ENCODE measurements around the gene PTPRM. TPM values are rescaled to one million over a fixed set of nuclear protein-coding genes. Genes with fewer than 3 reads are reported as not detected.

PTPRM gene
- total RNA-seq, 1 experiment from 2014 or later: 32.0 TPM

- no peak for DNase-seq (ENCODE audit: low read depth)
Measured at GRCh38 chr18:8001711-8002301, 434.7 kb downstream of the PTPRM start.

GRCh38 chr18:8003878-8004675 lies 437.0 kb downstream of the PTPRM start:
- DNase-seq (ENCODE audit: low read depth): no peak

- no peak for DNase-seq (ENCODE audit: low read depth)
Measured at GRCh38 chr18:8004792-8005191, 437.7 kb downstream of the PTPRM start.

GRCh38 chr18:8005870-8006569 lies 438.9 kb downstream of the PTPRM start:
- DNase-seq (ENCODE audit: low read depth): no peak

- no peak for DNase-seq (ENCODE audit: low read depth)
Measured at GRCh38 chr18:8006979-8007378, 439.9 kb downstream of the PTPRM start.

- DNase-seq (ENCODE audit: low read depth): no peak
Measured at GRCh38 chr18:8008033-8008432, 440.9 kb downstream of the PTPRM start.

GRCh38 chr18:8011361-8011760 lies 444.2 kb downstream of the PTPRM start:
- no peak for DNase-seq (ENCODE audit: low read depth)

GRCh38 chr18:8011906-8012305 lies 444.8 kb downstream of the PTPRM start:
- DNase-seq (ENCODE audit: low read depth): no peak

- no peak for DNase-seq (ENCODE audit: low read depth)
Measured at GRCh38 chr18:8018701-8019331, 451.7 kb downstream of the PTPRM start.

GRCh38 chr18:8019600-8019999 lies 452.5 kb downstream of the PTPRM start:
- no peak for DNase-seq (ENCODE audit: low read depth)

GRCh38 chr18:8020132-8020846 lies 453.2 kb downstream of the PTPRM start:
- DNase-seq (ENCODE audit: low read depth): no peak

- DNase-seq (ENCODE audit: low read depth): no peak
Measured at GRCh38 chr18:8029061-8029460, 461.9 kb downstream of the PTPRM start.

GRCh38 chr18:8029731-8030130 lies 462.6 kb downstream of the PTPRM start:
- DNase-seq (ENCODE audit: low read depth): no peak

- DNase-seq (ENCODE audit: low read depth): no peak
Measured at GRCh38 chr18:8030201-8030600, 463.1 kb downstream of the PTPRM start.

- no peak for DNase-seq (ENCODE audit: low read depth)
Measured at GRCh38 chr18:8031496-8031895, 464.4 kb downstream of the PTPRM start.

- DNase-seq (ENCODE audit: low read depth): no peak
Measured at GRCh38 chr18:8034674-8035073, 467.6 kb downstream of the PTPRM start.

- DNase-seq (ENCODE audit: low read depth): no peak
Measured at GRCh38 chr18:8036551-8036950, 469.4 kb downstream of the PTPRM start.

- no peak for DNase-seq (ENCODE audit: low read depth)
Measured at GRCh38 chr18:8037296-8037695, 470.2 kb downstream of the PTPRM start.

GRCh38 chr18:8040021-8040420 lies 472.9 kb downstream of the PTPRM start:
- peak; percentile 52 for DNase-seq (ENCODE audit: low read depth)

GRCh38 chr18:8041526-8042111 lies 474.5 kb downstream of the PTPRM start:
- no peak for DNase-seq (ENCODE audit: low read depth)

GRCh38 chr18:8044004-8044403 lies 476.9 kb downstream of the PTPRM start:
- no peak for DNase-seq (ENCODE audit: low read depth)
